ENCODE results near the gene EFCAB8.

GRCh38 chr20:32918296-32918695 is 59.6 kb downstream of the EFCAB8 start:
- TF ChIP-seq CTCF (IDR thresholded peaks at IDR 0.05; ENCODE audit: poor library complexity) = no peak
- no peak for TF ChIP-seq EZH2phosphoT487 (IDR thresholded peaks at IDR 0.05; ENCODE audit: low read depth, severe bottlenecking, unreplicated experiment)
